DND-41 (cell line): ENCODE data around the gene TEX2.

ENCODE experiments used
- CTCF ChIP-seq: IDR thresholded peaks from 2 replicates; pipeline ENCODE4 v1.5.1; 2012; ENCODE audit warnings: borderline replicate concordance, low read length, moderate library complexity, mild to moderate bottlenecking; ENCODE audit not compliant: poor library complexity, severe bottlenecking; ENCODE audit errors: extremely low read depth
- EZH2 ChIP-seq: IDR thresholded peaks from 3 replicates; pipeline ENCODE4 v1.6.1; 2012; ENCODE audit warnings: borderline replicate concordance, low read depth, mild to moderate bottlenecking, moderate library complexity, low read length, inconsistent platforms; ENCODE audit not compliant: severe bottlenecking

- TF ChIP-seq CTCF (no peak), EZH2 (no peak)
Measured at GRCh38 chr17:64214950-64215349, 48.1 kb downstream of the TEX2 start.
